SK-N-SH treated with all-trans-retinoic acid at 6 μM for 48 hours (cell line): ENCODE results near the gene NPB.

Experiments
- ATAC-seq: fragments of 200-7000 bp; cut with Tn5 transposase; 3 replicates; pipeline ENCODE4 v1.9.1; 2020; ENCODE audit warnings: mild to moderate bottlenecking, moderate library complexity
- ARNTL ChIP-seq: fragments of 450-650 bp; formaldehyde crosslinking; IDR thresholded peaks from 2 replicates; pipeline ENCODE4 v1.5.0; 2020; ENCODE audit warnings: low read depth, mild to moderate bottlenecking, moderate library complexity, borderline replicate concordance
- BACH2 ChIP-seq: fragments of 250-450 bp; sonication (Bioruptor Pico); IDR thresholded peaks from 2 replicates; pipeline ENCODE4 v1.9.0; 2021; ENCODE audit warnings: mild to moderate bottlenecking, borderline replicate concordance
- CREB5 ChIP-seq: fragments of 250-450 bp; sonication (Bioruptor Pico); IDR thresholded peaks from 2 replicates; pipeline ENCODE4 v1.5.1; 2020; ENCODE audit warnings: low read depth, mild to moderate bottlenecking, moderate library complexity
- CSRNP3 ChIP-seq: fragments of 250-450 bp; sonication (Bioruptor Pico); IDR thresholded peaks from 2 replicates; pipeline ENCODE4 v1.5.1; 2021; ENCODE audit warnings: mild to moderate bottlenecking, moderate library complexity
- ISL1 ChIP-seq: fragments of 250-450 bp; sonication (Bioruptor Pico); IDR thresholded peaks from 2 replicates; pipeline ENCODE4 v2.1.2; 2022; ENCODE audit warnings: mild to moderate bottlenecking, moderate library complexity
- OSR1 ChIP-seq: fragments of 250-450 bp; sonication (Bioruptor Pico); IDR thresholded peaks from 2 replicates; pipeline ENCODE4 v1.8.0; 2022; ENCODE audit warnings: moderate library complexity, mild to moderate bottlenecking, inconsistent platforms
- PATZ1 ChIP-seq: fragments of 250-450 bp; sonication (Bioruptor Pico); IDR thresholded peaks from 2 replicates; pipeline ENCODE4 v1.8.0; 2020; ENCODE audit warnings: mild to moderate bottlenecking, moderate library complexity, borderline replicate concordance
- POU6F1 ChIP-seq: fragments of 250-450 bp; sonication (Bioruptor Pico); IDR thresholded peaks from 2 replicates; pipeline ENCODE4 v1.8.0; 2021; ENCODE audit warnings: low read depth, mild to moderate bottlenecking, moderate library complexity, borderline replicate concordance
- PPARA ChIP-seq: fragments of 250-450 bp; sonication (Bioruptor Pico); IDR thresholded peaks from 2 replicates; pipeline ENCODE4 v1.5.0; 2020; ENCODE audit warnings: mild to moderate bottlenecking, borderline replicate concordance
- RARB ChIP-seq: fragments of 250-450 bp; sonication (Bioruptor Pico); IDR thresholded peaks from 2 replicates; pipeline ENCODE4 v1.8.0; 2021; ENCODE audit warnings: mild to moderate bottlenecking, moderate library complexity
- TCF4 ChIP-seq: fragments of 250-450 bp; sonication (Bioruptor Pico); IDR thresholded peaks from 2 replicates; pipeline ENCODE4 v1.8.0; 2021; ENCODE audit warnings: mild to moderate bottlenecking, moderate library complexity, borderline replicate concordance
- TOX ChIP-seq: fragments of 250-450 bp; sonication (Bioruptor Pico); IDR thresholded peaks from 2 replicates; pipeline ENCODE4 v1.8.0; 2021; ENCODE audit warnings: mild to moderate bottlenecking, moderate library complexity, borderline replicate concordance
- TSHZ2 ChIP-seq: fragments of 250-450 bp; sonication (Bioruptor Pico); IDR thresholded peaks from 2 replicates; pipeline ENCODE4 v1.5.0; 2020; ENCODE audit warnings: mild to moderate bottlenecking, moderate library complexity
- ZC3H10 ChIP-seq: fragments of 250-450 bp; sonication (Bioruptor Pico); IDR thresholded peaks from 2 replicates; pipeline ENCODE4 v1.5.1; 2021; ENCODE audit warnings: mild to moderate bottlenecking, moderate library complexity
- ZFP3 ChIP-seq: fragments of 250-450 bp; sonication (Bioruptor Pico); IDR thresholded peaks from 2 replicates; pipeline ENCODE4 v1.5.0; 2020; ENCODE audit warnings: mild to moderate bottlenecking, moderate library complexity
- ZFP30 ChIP-seq: fragments of 450-650 bp; formaldehyde crosslinking; IDR thresholded peaks from 2 replicates; pipeline ENCODE4 v1.5.0; 2022; ENCODE audit warnings: mild to moderate bottlenecking, moderate library complexity
- ZNF565 ChIP-seq: fragments of 450-650 bp; formaldehyde crosslinking; conservative IDR thresholded peaks from 2 replicates; pipeline ENCODE4 v1.5.0; 2020; ENCODE audit warnings: low read depth, mild to moderate bottlenecking, moderate library complexity
- ZNF8 ChIP-seq: fragments of 450-650 bp; formaldehyde crosslinking; IDR thresholded peaks from 2 replicates; pipeline ENCODE4 v1.5.0; 2020; ENCODE audit warnings: mild to moderate bottlenecking, moderate library complexity

The NPB gene

GRCh38 chr17:81898029-81898866 is 3.8 kb upstream of the NPB start:
- peak; percentile 53 for ATAC-seq

More at GRCh38 chr17:81898029-81898866, 3.8 kb upstream of the NPB start:
- TF ChIP-seq CREB5 (CRISPR knock-in tag) (no peak), TCF4 (no peak), ZNF8 (CRISPR knock-in tag) (no peak), TOX (no peak), CSRNP3 (no peak), ARNTL (CRISPR knock-in tag) (no peak), BACH2 (CRISPR knock-in tag) (no peak), ZC3H10 (no peak), ZFP3 (CRISPR knock-in tag) (no peak), TSHZ2 (CRISPR knock-in tag) (no peak), OSR1 (CRISPR knock-in tag) (no peak), ZNF565 (CRISPR knock-in tag) (no peak), POU6F1 (CRISPR knock-in tag) (no peak), ISL1 (CRISPR knock-in tag) (no peak), PPARA (CRISPR knock-in tag) (no peak), RARB (CRISPR knock-in tag) (no peak), ZFP30 (CRISPR knock-in tag) (no peak), PATZ1 (CRISPR knock-in tag) (no peak)
